GM21723 (cell line): Measurements from ENCODE around the gene RLN3.

ENCODE experiments used
- ATAC-seq: cut with Tn5 transposase; IDR thresholded peaks from one replicate; pipeline ENCODE4 v1.9.1; 2021; ENCODE audit warnings: mild to moderate bottlenecking, moderate library complexity; ENCODE audit not compliant: unreplicated experiment

Gene RLN3

DNA sequence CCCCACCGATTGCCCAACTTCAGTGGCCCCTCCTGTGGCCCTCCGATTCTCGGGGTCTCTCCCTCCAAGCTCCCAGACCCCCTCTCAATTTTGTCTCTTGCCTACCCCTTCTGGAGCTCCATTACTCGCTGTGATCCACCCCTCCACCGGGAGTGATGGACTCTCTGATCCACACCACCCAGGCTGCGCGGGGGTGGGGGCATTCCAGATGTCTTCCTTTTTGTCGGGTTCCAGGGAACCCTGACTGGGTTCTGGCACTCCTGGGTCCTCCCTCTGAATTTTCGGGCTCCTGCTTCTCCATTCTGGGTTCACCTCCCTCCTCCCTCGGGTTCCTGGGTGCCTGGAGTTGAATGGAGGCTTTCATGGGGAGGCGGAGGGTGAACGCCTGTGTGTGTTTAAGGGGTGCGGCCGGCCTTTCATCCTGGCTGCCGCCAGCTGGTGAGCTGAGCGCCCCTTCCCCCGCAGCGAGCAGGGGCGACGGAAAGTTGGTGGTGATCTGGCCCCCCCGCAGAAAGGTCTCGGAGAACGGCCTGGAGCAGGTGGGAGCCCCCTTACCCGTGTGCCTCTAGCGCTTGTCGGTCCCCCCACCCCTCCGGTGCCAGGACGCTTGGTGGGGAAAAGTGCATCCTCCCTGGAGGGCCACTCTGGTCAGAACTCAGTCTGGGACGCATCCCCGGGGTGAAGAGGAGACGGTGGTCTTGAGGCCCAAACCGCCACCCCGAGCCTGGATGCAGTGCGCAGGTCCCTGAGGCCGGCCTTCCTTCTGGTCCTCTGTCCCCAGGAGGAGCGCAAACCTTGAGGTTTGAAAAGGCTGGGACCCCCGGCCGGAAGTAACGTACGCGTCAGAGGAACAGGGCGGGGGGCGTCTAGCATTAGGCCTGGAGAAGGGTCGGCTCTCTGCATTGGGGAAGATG, 46.2 kb downstream of the RLN3 start:
- no peak for ATAC-seq

DNA sequence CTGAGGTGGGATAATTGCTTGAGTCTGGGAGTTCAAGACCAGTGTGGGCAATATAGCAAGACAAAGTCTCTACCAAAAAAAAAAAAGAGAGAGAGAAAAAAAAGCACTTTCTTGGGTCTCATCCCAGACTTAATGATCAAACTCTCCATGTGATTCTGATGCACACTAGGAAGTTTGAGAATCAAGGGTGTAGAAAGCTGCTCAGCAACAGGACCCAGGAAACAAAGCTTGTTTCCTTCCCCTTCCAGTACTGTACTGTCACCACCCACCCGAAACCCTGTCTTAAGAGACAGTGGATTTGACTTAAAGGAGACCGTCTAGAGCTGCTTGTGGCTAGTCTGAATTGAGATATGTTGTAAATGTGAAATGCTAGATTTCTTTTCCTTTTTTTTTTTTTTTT, 50.5 kb downstream of the RLN3 start:
- no peak for ATAC-seq
